ENCODE results near the gene NEK5.

DNA sequence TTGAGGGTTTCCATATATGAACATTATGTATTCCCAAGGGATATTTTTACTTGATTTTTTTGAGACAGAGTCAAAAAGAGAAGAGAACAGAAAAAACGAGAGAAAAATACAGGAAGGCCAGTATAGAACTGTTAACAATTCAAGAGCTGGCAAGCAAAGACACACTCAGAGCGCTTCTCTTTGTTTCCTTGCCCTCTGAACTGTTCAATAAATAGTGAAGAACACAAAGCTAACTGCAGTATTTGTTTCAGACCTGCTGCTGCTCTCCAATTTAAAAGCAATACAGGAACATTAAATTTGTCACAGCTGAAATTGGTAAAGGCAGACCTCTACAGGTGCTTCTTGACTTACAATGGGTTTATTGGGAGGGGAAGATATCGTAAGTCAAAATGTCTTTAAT, 44.5 kb upstream of the NEK5 start:
- TF ChIP-seq, protein P1, sequence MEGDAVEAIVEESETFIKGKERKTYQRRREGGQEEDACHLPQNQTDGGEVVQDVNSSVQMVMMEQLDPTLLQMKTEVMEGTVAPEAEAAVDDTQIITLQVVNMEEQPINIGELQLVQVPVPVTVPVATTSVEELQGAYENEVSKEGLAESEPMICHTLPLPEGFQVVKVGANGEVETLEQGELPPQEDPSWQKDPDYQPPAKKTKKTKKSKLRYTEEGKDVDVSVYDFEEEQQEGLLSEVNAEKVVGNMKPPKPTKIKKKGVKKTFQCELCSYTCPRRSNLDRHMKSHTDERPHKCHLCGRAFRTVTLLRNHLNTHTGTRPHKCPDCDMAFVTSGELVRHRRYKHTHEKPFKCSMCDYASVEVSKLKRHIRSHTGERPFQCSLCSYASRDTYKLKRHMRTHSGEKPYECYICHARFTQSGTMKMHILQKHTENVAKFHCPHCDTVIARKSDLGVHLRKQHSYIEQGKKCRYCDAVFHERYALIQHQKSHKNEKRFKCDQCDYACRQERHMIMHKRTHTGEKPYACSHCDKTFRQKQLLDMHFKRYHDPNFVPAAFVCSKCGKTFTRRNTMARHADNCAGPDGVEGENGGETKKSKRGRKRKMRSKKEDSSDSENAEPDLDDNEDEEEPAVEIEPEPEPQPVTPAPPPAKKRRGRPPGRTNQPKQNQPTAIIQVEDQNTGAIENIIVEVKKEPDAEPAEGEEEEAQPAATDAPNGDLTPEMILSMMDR (conservative IDR thresholded peaks at IDR 0.05; ENCODE audit: low read depth in 2 of 2) = no peak
- no peak for TF ChIP-seq POLR2AphosphoS5 (IDR thresholded peaks at IDR 0.05; ENCODE audit: low read depth)

Measured in GM23338 (cell line).